HEK293 (cell line): ENCODE results near the gene ARSJ.

Experiments used
- CTCF ChIP-seq: fragments of 450-650 bp; formaldehyde crosslinking; IDR thresholded peaks from 2 replicates; pipeline ENCODE4 v1.5.1; 2016; ENCODE audit warnings: missing biosample characterization, missing genetic modification characterization
- EGR2 ChIP-seq: fragments of 450-650 bp; formaldehyde crosslinking; IDR thresholded peaks from 2 replicates; pipeline ENCODE4 v1.5.1; 2016; ENCODE audit warnings: low read depth, missing biosample characterization, missing genetic modification characterization
- GLI2 ChIP-seq: fragments of 450-650 bp; formaldehyde crosslinking; IDR thresholded peaks from 2 replicates; pipeline ENCODE4; 2017; ENCODE audit warnings: missing biosample characterization, missing genetic modification characterization, low read depth, borderline replicate concordance
- GLI4 ChIP-seq: fragments of 450-650 bp; formaldehyde crosslinking; IDR thresholded peaks from 2 replicates; pipeline ENCODE4 v1.5.1; 2016; ENCODE audit warnings: missing biosample characterization, missing genetic modification characterization
- HOXD13 ChIP-seq: sonication (generic); formaldehyde crosslinking; IDR thresholded peaks from 2 replicates; pipeline ENCODE4 v1.8.0; 2022; ENCODE audit warnings: missing genetic modification reagents, borderline replicate concordance
- SETDB1 ChIP-seq: IDR thresholded peaks from one replicate; pipeline ENCODE4 v1.6.1; 2017; ENCODE audit warnings: mild to moderate bottlenecking, low read length, moderate library complexity, mixed read lengths; ENCODE audit not compliant: insufficient read length
- YY2 ChIP-seq: fragments of 450-650 bp; formaldehyde crosslinking; IDR thresholded peaks from 2 replicates; pipeline ENCODE4 v1.5.1; 2016; ENCODE audit warnings: missing biosample characterization, missing genetic modification characterization
- ZBTB10 ChIP-seq: fragments of 450-650 bp; formaldehyde crosslinking; IDR thresholded peaks from 2 replicates; pipeline ENCODE4 v1.5.1; 2016; ENCODE audit warnings: missing biosample characterization, missing genetic modification characterization
- ZBTB20 ChIP-seq: fragments of 450-650 bp; formaldehyde crosslinking; IDR thresholded peaks from 2 replicates; pipeline ENCODE4 v1.5.1; 2016; ENCODE audit warnings: missing biosample characterization, missing genetic modification characterization
- ZNF132 ChIP-seq: fragments of 450-650 bp; formaldehyde crosslinking; IDR thresholded peaks from 2 replicates; pipeline ENCODE4 v1.5.1; 2017; ENCODE audit warnings: missing biosample characterization, missing genetic modification characterization, borderline replicate concordance
- ZNF146 ChIP-seq: fragments of 450-650 bp; formaldehyde crosslinking; IDR thresholded peaks from 2 replicates; pipeline ENCODE4 v1.5.1; 2016; ENCODE audit warnings: missing biosample characterization, missing genetic modification characterization
- ZNF16 ChIP-seq: fragments of 450-650 bp; formaldehyde crosslinking; IDR thresholded peaks from 2 replicates; pipeline ENCODE4 v1.5.1; 2016; ENCODE audit warnings: low read depth, missing biosample characterization, missing genetic modification characterization
- ZNF19 ChIP-seq: fragments of 450-650 bp; formaldehyde crosslinking; IDR thresholded peaks from 2 replicates; pipeline ENCODE4; 2016; ENCODE audit warnings: missing biosample characterization, missing genetic modification characterization, low read depth
- ZNF211 ChIP-seq: fragments of 450-650 bp; formaldehyde crosslinking; IDR thresholded peaks from 2 replicates; pipeline ENCODE4 v1.5.1; 2016; ENCODE audit warnings: low read depth, missing biosample characterization, missing genetic modification characterization
- ZNF335 ChIP-seq: fragments of 450-650 bp; formaldehyde crosslinking; conservative IDR thresholded peaks from 2 replicates; pipeline ENCODE4 v1.5.1; 2016; ENCODE audit warnings: missing biosample characterization, missing genetic modification characterization
- ZNF350 ChIP-seq: fragments of 450-650 bp; formaldehyde crosslinking; IDR thresholded peaks from 2 replicates; pipeline ENCODE4 v1.5.0; 2017; ENCODE audit warnings: missing biosample characterization, mild to moderate bottlenecking, missing genetic modification characterization
- ZNF354C ChIP-seq: fragments of 450-650 bp; formaldehyde crosslinking; IDR thresholded peaks from 2 replicates; pipeline ENCODE4 v1.5.1; 2016; ENCODE audit warnings: missing biosample characterization, missing genetic modification characterization, low read depth, borderline replicate concordance
- ZNF366 ChIP-seq: fragments of 450-650 bp; formaldehyde crosslinking; conservative IDR thresholded peaks from 2 replicates; pipeline ENCODE4 v1.5.1; 2016; ENCODE audit warnings: missing biosample characterization, missing genetic modification characterization
- ZNF426 ChIP-seq: fragments of 450-650 bp; formaldehyde crosslinking; IDR thresholded peaks from 2 replicates; pipeline ENCODE4 v1.5.1; 2017; ENCODE audit warnings: missing biosample characterization, missing genetic modification characterization, mild to moderate bottlenecking, inconsistent platforms, moderate library complexity
- ZNF513 ChIP-seq: fragments of 450-650 bp; IDR thresholded peaks from 2 replicates; pipeline ENCODE4 v1.5.1; 2018; ENCODE audit warnings: missing biosample characterization, missing genetic modification characterization
- ZNF585B ChIP-seq: fragments of 450-650 bp; formaldehyde crosslinking; IDR thresholded peaks from 2 replicates; pipeline ENCODE4 v1.5.1; 2016; ENCODE audit warnings: missing biosample characterization, missing genetic modification characterization
- ZNF596 ChIP-seq: fragments of 450-650 bp; IDR thresholded peaks from 2 replicates; pipeline ENCODE4 v1.5.0; 2018; ENCODE audit warnings: missing biosample characterization, mild to moderate bottlenecking, missing genetic modification characterization, moderate library complexity
- ZNF701 ChIP-seq: fragments of 450-650 bp; formaldehyde crosslinking; IDR thresholded peaks from 2 replicates; pipeline ENCODE4 v1.5.1; 2016; ENCODE audit warnings: missing biosample characterization, missing genetic modification characterization
- ZNF76 ChIP-seq: fragments of 450-650 bp; formaldehyde crosslinking; IDR thresholded peaks from 2 replicates; pipeline ENCODE4; 2016; ENCODE audit warnings: low read depth, missing biosample characterization, missing genetic modification characterization, borderline replicate concordance
- ZXDB ChIP-seq: fragments of 450-650 bp; formaldehyde crosslinking; IDR thresholded peaks from 2 replicates; pipeline ENCODE4 v1.5.1; 2016; ENCODE audit warnings: missing biosample characterization, missing genetic modification characterization
- TF ChIP-seq, protein P1 (sequence below): fragments of 450-650 bp; formaldehyde crosslinking; IDR thresholded peaks from 2 replicates; pipeline ENCODE4 v1.5.1; 2016; ENCODE audit warnings: missing biosample characterization, missing genetic modification characterization, low read depth
- TF ChIP-seq, protein P2 (sequence below): fragments of 450-650 bp; formaldehyde crosslinking; IDR thresholded peaks from 2 replicates; pipeline ENCODE4 v1.5.1; 2016; ENCODE audit warnings: missing biosample characterization, missing genetic modification characterization
- TF ChIP-seq, protein P3 (sequence below): fragments of 450-650 bp; formaldehyde crosslinking; IDR thresholded peaks from 2 replicates; pipeline ENCODE4 v1.5.1; 2017; ENCODE audit warnings: missing biosample characterization, missing genetic modification characterization
- TF ChIP-seq, protein P4 (sequence below): fragments of 450-650 bp; formaldehyde crosslinking; IDR thresholded peaks from 2 replicates; pipeline ENCODE4; 2016; ENCODE audit warnings: missing biosample characterization, missing genetic modification characterization

ARSJ gene

GRCh38 chr4:113978561-113979147 lies 793 bp downstream of the ARSJ start (continued):
- TF ChIP-seq ZNF701 (tag by site-specific recombination) (no peak), GLI2 (no peak), ZNF132 (tag by site-specific recombination) (no peak), HOXD13 (CRISPR knock-in tag) (no peak), ZNF350 (tag by site-specific recombination) (no peak), ZBTB10 (tag by site-specific recombination) (no peak), GLI4 (tag by site-specific recombination) (no peak), ZNF16 (tag by site-specific recombination) (no peak), ZNF354C (tag by site-specific recombination) (no peak), SETDB1 (no peak), ZNF513 (tag by site-specific recombination) (no peak), ZNF426 (tag by site-specific recombination) (no peak), ZNF146 (tag by site-specific recombination) (no peak), ZNF585B (tag by site-specific recombination) (no peak), CTCF (tag by site-specific recombination) (peak; percentile 17; the same call in 1 of the 2 replicates), ZNF366 (tag by site-specific recombination) (no peak), YY2 (no peak), ZNF596 (0 out of 2 replicates have a peak, but pooled peaks have one; percentile 27), ZBTB20 (tag by site-specific recombination) (peak; percentile 15; the same call in 1 of the 2 replicates), ZNF335 (peak; percentile 69), ZXDB (tag by site-specific recombination) (peak; percentile 19), ZNF211 (tag by site-specific recombination) (no peak), ZNF19 (tag by site-specific recombination) (no peak), ZNF76 (tag by site-specific recombination) (no peak), EGR2 (tag by site-specific recombination) (no peak)
- TF ChIP-seq, protein P1, sequence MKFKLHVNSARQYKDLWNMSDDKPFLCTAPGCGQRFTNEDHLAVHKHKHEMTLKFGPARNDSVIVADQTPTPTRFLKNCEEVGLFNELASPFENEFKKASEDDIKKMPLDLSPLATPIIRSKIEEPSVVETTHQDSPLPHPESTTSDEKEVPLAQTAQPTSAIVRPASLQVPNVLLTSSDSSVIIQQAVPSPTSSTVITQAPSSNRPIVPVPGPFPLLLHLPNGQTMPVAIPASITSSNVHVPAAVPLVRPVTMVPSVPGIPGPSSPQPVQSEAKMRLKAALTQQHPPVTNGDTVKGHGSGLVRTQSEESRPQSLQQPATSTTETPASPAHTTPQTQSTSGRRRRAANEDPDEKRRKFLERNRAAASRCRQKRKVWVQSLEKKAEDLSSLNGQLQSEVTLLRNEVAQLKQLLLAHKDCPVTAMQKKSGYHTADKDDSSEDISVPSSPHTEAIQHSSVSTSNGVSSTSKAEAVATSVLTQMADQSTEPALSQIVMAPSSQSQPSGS (tag by site-specific recombination): no peak
- TF ChIP-seq, protein P2, sequence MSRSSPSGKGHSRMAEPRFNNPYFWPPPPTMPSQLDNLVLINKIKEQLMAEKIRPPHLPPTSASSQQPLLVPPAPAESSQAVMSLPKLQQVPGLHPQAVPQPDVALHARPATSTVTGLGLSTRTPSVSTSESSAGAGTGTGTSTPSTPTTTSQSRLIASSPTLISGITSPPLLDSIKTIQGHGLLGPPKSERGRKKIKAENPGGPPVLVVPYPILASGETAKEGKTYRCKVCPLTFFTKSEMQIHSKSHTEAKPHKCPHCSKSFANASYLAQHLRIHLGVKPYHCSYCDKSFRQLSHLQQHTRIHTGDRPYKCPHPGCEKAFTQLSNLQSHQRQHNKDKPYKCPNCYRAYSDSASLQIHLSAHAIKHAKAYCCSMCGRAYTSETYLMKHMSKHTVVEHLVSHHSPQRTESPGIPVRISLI (tag by site-specific recombination): 0 out of 2 replicates have a peak, but pooled peaks have one; percentile 27
- TF ChIP-seq, protein P3, sequence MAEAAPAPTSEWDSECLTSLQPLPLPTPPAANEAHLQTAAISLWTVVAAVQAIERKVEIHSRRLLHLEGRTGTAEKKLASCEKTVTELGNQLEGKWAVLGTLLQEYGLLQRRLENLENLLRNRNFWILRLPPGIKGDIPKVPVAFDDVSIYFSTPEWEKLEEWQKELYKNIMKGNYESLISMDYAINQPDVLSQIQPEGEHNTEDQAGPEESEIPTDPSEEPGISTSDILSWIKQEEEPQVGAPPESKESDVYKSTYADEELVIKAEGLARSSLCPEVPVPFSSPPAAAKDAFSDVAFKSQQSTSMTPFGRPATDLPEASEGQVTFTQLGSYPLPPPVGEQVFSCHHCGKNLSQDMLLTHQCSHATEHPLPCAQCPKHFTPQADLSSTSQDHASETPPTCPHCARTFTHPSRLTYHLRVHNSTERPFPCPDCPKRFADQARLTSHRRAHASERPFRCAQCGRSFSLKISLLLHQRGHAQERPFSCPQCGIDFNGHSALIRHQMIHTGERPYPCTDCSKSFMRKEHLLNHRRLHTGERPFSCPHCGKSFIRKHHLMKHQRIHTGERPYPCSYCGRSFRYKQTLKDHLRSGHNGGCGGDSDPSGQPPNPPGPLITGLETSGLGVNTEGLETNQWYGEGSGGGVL (tag by site-specific recombination): no peak
- TF ChIP-seq, protein P4, sequence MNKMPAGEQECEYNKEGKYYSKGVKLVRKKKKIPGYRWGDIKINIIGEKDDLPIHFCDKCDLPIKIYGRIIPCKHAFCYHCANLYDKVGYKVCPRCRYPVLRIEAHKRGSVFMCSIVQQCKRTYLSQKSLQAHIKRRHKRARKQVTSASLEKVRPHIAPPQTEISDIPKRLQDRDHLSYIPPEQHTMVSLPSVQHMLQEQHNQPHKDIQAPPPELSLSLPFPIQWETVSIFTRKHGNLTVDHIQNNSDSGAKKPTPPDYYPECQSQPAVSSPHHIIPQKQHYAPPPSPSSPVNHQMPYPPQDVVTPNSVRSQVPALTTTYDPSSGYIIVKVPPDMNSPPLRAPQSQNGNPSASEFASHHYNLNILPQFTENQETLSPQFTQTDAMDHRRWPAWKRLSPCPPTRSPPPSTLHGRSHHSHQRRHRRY: no peak
